GM20000 (cell line): ENCODE results near the gene HOXB5.

Experiments used
- DNase-seq: peaks from one replicate; pipeline ENCODE4 v3.0.0; 2012; ENCODE audit warnings: low spot score
- CTCF ChIP-seq: IDR thresholded peaks from 2 replicates; pipeline ENCODE4 v1.5.1; 2012; ENCODE audit warnings: mild to moderate bottlenecking, control low read depth; ENCODE audit errors: extremely low read depth, missing control alignments

The HOXB5 gene

DNA sequence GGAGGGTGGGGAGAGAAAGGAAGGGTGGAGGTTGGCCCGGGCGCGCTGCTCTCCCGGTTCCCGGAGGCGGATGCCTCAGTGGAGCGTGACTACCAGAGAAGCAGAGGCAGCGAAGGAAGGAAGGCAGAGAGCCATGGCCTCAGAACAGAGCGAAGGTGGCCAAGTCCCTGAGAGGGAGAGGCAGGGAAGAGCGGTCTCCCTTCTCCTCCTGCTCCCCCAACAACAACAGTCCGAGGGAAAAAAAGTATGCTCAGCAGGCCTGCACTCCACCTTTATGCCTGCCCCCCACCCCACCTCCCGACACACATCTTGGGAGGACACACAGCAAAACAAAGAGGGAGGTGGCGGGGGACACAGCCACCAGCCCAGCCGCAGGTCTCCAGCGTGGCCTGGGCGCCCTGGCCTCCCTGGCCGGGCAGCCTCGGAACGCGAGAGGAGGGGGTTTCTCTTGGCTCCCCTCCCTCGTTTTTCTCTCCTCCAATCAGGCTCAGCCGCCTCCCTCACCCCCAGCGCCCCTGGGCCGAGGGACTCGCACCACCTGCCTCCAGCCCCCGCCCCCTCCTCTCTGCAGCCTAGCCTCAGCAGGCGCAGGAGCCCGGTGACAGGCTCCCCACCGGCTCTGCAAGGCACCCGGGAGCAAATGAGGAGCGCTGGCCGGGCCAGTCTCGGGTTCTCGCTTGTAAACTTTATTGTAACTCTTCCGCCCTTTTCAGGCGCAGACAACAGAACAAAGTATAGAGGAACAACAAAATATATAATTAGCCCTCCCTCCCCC lies 18.3 kb upstream of the HOXB5 start:
- TF ChIP-seq CTCF = no peak
- DNase-seq = no peak

GRCh38 chr17:48611213-48611612 lies 17.6 kb upstream of the HOXB5 start:
- TF ChIP-seq CTCF = no peak
- no peak for DNase-seq

- DNase-seq = peak; percentile 87
- TF ChIP-seq CTCF = no peak
Measured at GRCh38 chr17:48610282-48611211, 17.0 kb upstream of the HOXB5 start, which contains the start of gene HOXB7. HOXB7 (minus strand) TSS chr17:48611017; CDS start chr17:48610918, 99 bp downstream.

GRCh38 chr17:48609759-48610281 lies 16.2 kb upstream of the HOXB5 start:
- TF ChIP-seq CTCF = no peak
- no peak for DNase-seq

DNA sequence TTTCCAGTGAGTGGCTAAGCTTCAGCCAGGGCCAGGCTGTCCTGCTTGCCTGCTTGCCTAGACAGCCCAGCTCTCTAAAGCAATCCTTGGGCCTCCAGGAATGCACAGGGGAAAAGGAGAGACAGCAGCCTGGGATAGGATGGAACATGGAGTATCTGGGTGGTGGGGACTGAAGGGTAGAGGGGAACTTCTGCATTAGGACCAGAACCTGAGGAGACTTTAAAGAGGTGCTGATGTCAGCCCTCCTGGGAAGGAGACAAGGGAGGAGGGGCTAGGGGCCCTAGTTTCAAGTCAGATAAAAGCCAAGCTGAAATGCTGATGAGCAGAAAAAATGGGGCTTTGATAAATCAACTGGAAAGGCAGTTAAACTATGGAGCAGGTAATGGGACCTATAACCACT lies 15.5 kb upstream of the HOXB5 start:
- DNase-seq = no peak
- TF ChIP-seq CTCF = no peak

GRCh38 chr17:48608494-48608834 lies 14.9 kb upstream of the HOXB5 start:
- no peak for DNase-seq
- no peak for TF ChIP-seq CTCF
